Erythroblast (primary cell): ENCODE data around the gene TRIML2.

Experiments used
- GATA1 ChIP-seq: IDR thresholded peaks from 2 replicates; pipeline ENCODE4 v1.6.1; 2011; ENCODE audit warnings: low read depth, mild to moderate bottlenecking, control low read depth, low read length, moderate library complexity
- POLR2A ChIP-seq: IDR thresholded peaks from 2 replicates; pipeline ENCODE4 v1.6.1; 2011; ENCODE audit warnings: mild to moderate bottlenecking, low read length

DNA sequence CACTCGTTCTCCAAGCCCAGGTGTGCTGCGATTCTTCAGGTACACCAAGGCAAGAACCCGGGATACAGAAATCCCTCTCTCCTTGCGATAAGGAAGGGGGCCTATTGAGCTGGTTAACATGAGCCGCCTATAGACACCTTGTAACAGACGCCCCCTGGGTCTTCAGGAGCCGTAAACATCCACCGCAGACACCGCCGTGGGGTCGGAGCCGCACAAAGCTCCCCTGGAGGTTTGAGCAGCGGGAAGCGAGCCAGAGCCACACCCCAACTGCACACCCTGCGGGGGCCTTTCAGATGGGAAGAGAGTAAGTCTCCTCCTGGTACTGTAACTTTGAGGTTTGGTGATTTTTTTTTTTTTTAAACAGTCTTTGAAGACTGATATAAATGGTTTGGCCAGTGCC, 67.2 kb downstream of the TRIML2 start:
- TF ChIP-seq POLR2A = no peak
- TF ChIP-seq GATA1 = no peak
